DOHH2 (cell line): ENCODE results near the gene EPHA6.

Source experiments
- H3F3A ChIP-seq: fragments of 200-600 bp; sonication (generic), shearing (Covaris generic); 2 replicates; pipeline ENCODE4 v1.6.0; 2016; ENCODE audit warnings: antibody characterized with exemption, mild to moderate bottlenecking; ENCODE audit not compliant: control insufficient read depth, insufficient read depth
- H3K27ac ChIP-seq: fragments of 200-600 bp; sonication (generic); 2 replicates; pipeline ENCODE4 v1.5.1; 2014; ENCODE audit warnings: low read depth, mild to moderate bottlenecking, low read length, moderate library complexity
- H3K27me3 ChIP-seq: fragments of 200-600 bp; sonication (generic); 2 replicates; pipeline ENCODE4 v1.6.1; 2014; ENCODE audit warnings: mild to moderate bottlenecking, low read length, mixed read lengths; ENCODE audit not compliant: control insufficient read depth
- H3K36me3 ChIP-seq: fragments of 200-600 bp; sonication (generic); 2 replicates; pipeline ENCODE4 v1.6.1; 2014; ENCODE audit warnings: mild to moderate bottlenecking, low read length, moderate library complexity, mixed read lengths; ENCODE audit not compliant: control insufficient read depth
- H3K4me1 ChIP-seq: fragments of 200-600 bp; sonication (generic); 2 replicates; pipeline ENCODE4 v1.6.1; 2014; ENCODE audit warnings: mild to moderate bottlenecking, low read length, mixed read lengths; ENCODE audit not compliant: control insufficient read depth
- H3K4me2 ChIP-seq: fragments of 200-600 bp; sonication (generic); 2 replicates; pipeline ENCODE4 v1.6.0; 2014; ENCODE audit warnings: mild to moderate bottlenecking, low read length, moderate library complexity
- H3K4me3 ChIP-seq: fragments of 200-600 bp; sonication (generic); 2 replicates; pipeline ENCODE4 v1.5.1; 2014; ENCODE audit warnings: mild to moderate bottlenecking, low read length, mixed read lengths
- H3K79me2 ChIP-seq: fragments of 200-600 bp; sonication (generic); 2 replicates; pipeline ENCODE4 v1.6.1; 2014; ENCODE audit warnings: mild to moderate bottlenecking, low read length, mixed read lengths; ENCODE audit not compliant: control insufficient read depth
- H3K9me2 ChIP-seq: fragments of 200-600 bp; sonication (generic); replicated peaks from 2 replicates; pipeline ENCODE4 v1.6.1; 2014; ENCODE audit warnings: mild to moderate bottlenecking, low read length, mixed read lengths; ENCODE audit not compliant: control insufficient read depth
- H3K9me3 ChIP-seq: fragments of 200-600 bp; sonication (generic); 2 replicates; pipeline ENCODE4 v1.6.1; 2014; ENCODE audit warnings: antibody characterized with exemption, low read length, mixed read lengths; ENCODE audit not compliant: control insufficient read depth, insufficient read depth
- H4K20me1 ChIP-seq: fragments of 200-600 bp; sonication (generic); 2 replicates; pipeline ENCODE4 v1.6.0; 2014; ENCODE audit warnings: low read depth, mild to moderate bottlenecking, antibody characterized with exemption, low read length, moderate library complexity; ENCODE audit not compliant: control insufficient read depth, insufficient read depth
- EZH2phosphoT487 ChIP-seq: fragments of 200-600 bp; sonication (generic); IDR thresholded peaks from 2 replicates; pipeline ENCODE4 v1.6.1; 2017; ENCODE audit warnings: borderline replicate concordance, mild to moderate bottlenecking, antibody characterized with exemption, low read length, moderate library complexity, mixed read lengths
- TF ChIP-seq, protein P1 (sequence below): fragments of 200-600 bp; sonication (generic); IDR thresholded peaks from one replicate; pipeline ENCODE4 v1.5.1; 2014; ENCODE audit warnings: antibody characterized with exemption, mild to moderate bottlenecking, low read depth, low read length; ENCODE audit not compliant: poor library complexity, severe bottlenecking

EPHA6 gene

DNA sequence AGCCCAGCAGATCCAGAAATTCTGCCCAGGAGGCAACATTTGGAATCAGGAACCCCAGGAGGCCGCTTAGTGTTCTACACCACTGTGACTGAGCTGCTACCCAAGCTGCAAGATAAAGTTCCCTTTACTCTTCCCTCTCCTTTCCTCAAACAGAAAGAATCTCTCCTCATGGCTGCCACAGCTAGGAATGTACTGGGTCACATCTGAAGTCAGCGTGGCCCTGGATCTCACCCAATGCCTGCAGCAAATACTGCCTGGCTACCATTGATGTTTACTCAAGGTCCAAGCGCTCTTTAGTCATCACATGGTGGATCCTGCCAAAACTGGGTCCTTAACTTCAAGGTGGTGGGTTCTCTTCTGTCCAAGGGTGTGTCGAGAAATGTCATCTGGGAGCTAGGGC lies 382.7 kb downstream of the EPHA6 start:
- H3F3A ChIP-seq, result no peaks in the 10 kb centered on the region
- H3K4me1 ChIP-seq, result no peaks in the 10 kb centered on the region
- TF ChIP-seq EZH2phosphoT487, result no peak
- TF ChIP-seq, protein P1, sequence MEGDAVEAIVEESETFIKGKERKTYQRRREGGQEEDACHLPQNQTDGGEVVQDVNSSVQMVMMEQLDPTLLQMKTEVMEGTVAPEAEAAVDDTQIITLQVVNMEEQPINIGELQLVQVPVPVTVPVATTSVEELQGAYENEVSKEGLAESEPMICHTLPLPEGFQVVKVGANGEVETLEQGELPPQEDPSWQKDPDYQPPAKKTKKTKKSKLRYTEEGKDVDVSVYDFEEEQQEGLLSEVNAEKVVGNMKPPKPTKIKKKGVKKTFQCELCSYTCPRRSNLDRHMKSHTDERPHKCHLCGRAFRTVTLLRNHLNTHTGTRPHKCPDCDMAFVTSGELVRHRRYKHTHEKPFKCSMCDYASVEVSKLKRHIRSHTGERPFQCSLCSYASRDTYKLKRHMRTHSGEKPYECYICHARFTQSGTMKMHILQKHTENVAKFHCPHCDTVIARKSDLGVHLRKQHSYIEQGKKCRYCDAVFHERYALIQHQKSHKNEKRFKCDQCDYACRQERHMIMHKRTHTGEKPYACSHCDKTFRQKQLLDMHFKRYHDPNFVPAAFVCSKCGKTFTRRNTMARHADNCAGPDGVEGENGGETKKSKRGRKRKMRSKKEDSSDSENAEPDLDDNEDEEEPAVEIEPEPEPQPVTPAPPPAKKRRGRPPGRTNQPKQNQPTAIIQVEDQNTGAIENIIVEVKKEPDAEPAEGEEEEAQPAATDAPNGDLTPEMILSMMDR, result no peak
- no peaks in the 10 kb centered on the region for H4K20me1 ChIP-seq
- no peaks in the 10 kb centered on the region for H3K9me2 ChIP-seq
- no peaks in the 10 kb centered on the region for H3K27me3 ChIP-seq
- H3K79me2 ChIP-seq, result no peaks in the 10 kb centered on the region
- H3K27ac ChIP-seq, result no peak overlapping the region
- no peak overlapping the region for H3K4me3 ChIP-seq
- no peaks in the 10 kb centered on the region for H3K36me3 ChIP-seq
- no peak overlapping the region for H3K4me2 ChIP-seq
- no peaks in the 10 kb centered on the region; the same call in 1 of the 2 replicates for H3K9me3 ChIP-seq

DNA sequence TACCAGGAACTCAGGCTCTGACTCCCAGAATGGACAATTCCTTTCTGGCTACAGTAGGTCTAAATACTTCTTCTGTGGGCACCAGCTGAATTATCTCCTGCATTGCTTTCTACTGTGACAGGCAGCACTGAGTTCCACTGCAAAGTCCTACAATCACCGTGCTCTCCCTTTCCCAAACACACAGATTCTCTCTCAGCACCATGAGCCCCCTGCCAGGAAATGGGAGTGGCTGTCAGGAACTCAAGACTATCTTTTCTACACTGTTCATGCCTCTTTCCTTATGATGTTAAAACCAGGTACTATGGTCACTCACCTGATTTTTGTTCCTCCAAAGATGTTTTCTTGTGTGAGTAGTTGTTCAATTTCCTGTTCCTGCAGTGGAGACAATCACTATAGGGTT lies 383.4 kb downstream of the EPHA6 start:
- Histone ChIP-seq H3F3A (no peaks in the 10 kb centered on the region), H3K79me2 (no peaks in the 10 kb centered on the region), H3K27me3 (no peaks in the 10 kb centered on the region), H3K36me3 (no peaks in the 10 kb centered on the region), H3K4me2 (no peak overlapping the region), H3K4me1 (no peaks in the 10 kb centered on the region), H3K9me2 (no peaks in the 10 kb centered on the region), H3K9me3 (no peaks in the 10 kb centered on the region; the same call in 1 of the 2 replicates), H3K4me3 (no peak overlapping the region), H4K20me1 (no peaks in the 10 kb centered on the region), H3K27ac (no peak overlapping the region)
- TF ChIP-seq, protein P1, result no peak
- TF ChIP-seq EZH2phosphoT487, result no peak

DNA sequence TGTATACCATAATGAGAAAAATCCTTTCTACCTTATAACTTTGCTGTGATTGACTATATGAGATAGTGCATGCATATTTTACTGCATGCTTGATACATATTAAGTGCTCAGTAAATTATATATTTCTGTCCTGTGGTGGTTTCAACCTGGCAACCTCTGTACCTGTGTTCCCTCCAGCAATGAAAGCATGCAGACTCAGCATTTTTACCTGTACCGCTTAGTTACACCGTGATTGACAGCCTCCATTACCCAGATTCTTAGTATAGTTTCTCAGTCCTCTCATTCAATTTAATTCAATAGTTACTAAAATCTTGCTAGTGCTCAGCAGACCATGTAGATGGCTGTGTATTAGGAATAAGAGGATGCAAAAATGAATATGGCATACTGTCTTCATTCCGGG lies 386.0 kb downstream of the EPHA6 start:
- Histone ChIP-seq H4K20me1 (no peaks in the 10 kb centered on the region), H3K27me3 (no peaks in the 10 kb centered on the region), H3K9me3 (no peaks in the 10 kb centered on the region; the same call in 1 of the 2 replicates), H3F3A (no peaks in the 10 kb centered on the region), H3K4me3 (no peak overlapping the region), H3K9me2 (no peaks in the 10 kb centered on the region), H3K27ac (no peak overlapping the region), H3K4me1 (no peaks in the 10 kb centered on the region), H3K4me2 (no peak overlapping the region), H3K36me3 (no peaks in the 10 kb centered on the region), H3K79me2 (no peaks in the 10 kb centered on the region)
- TF ChIP-seq EZH2phosphoT487, result no peak
- TF ChIP-seq, protein P1, result no peak
